Measurements from ENCODE around the gene PLCB1.

Gene PLCB1

GRCh38 chr20:8242066-8242465 lies 110.0 kb downstream of the PLCB1 start:
- no peaks in the 10 kb centered on the region for H3K79me2 ChIP-seq (ENCODE audit: control insufficient read depth, low read length)
- H3K4me1 ChIP-seq (ENCODE audit: control insufficient read depth, low read length): peaks cover 6% of the 10 kb centered on the region; the same call in 1 of the 2 replicates
- H3K4me3 ChIP-seq (ENCODE audit: low read length): no peak overlapping the region
- H3K9me2 ChIP-seq (replicated peaks; ENCODE audit: control insufficient read depth, low read length): no peaks in the 10 kb centered on the region
- H3K27ac ChIP-seq (ENCODE audit: low read depth, low read length): no peak overlapping the region
- H3K9me3 ChIP-seq (ENCODE audit: control insufficient read depth, insufficient read depth, low read length): no peaks in the 10 kb centered on the region
- H3K4me2 ChIP-seq (ENCODE audit: low read length): no peak overlapping the region
- H4K20me1 ChIP-seq (ENCODE audit: control insufficient read depth, insufficient read depth, low read depth, low read length): no peaks in the 10 kb centered on the region
- no peaks in the 10 kb centered on the region for H3K27me3 ChIP-seq (ENCODE audit: control insufficient read depth, low read length)
- no peak for TF ChIP-seq CTCF (IDR thresholded peaks at IDR 0.05; ENCODE audit: low read depth, low read length, poor library complexity, severe bottlenecking)
- no peak for TF ChIP-seq EZH2phosphoT487 (IDR thresholded peaks at IDR 0.05; ENCODE audit: borderline replicate concordance, low read length)
- H3K36me3 ChIP-seq (ENCODE audit: control insufficient read depth, low read length): no peaks in the 10 kb centered on the region
- no peaks in the 10 kb centered on the region for H3F3A ChIP-seq (ENCODE audit: control insufficient read depth, insufficient read depth)

- Histone ChIP-seq H3K4me3 (ENCODE audit: low read length) (no peak overlapping the region), H3F3A (ENCODE audit: control insufficient read depth, insufficient read depth) (no peaks in the 10 kb centered on the region), H4K20me1 (ENCODE audit: control insufficient read depth, insufficient read depth, low read depth, low read length) (no peaks in the 10 kb centered on the region), H3K9me2 (replicated peaks; ENCODE audit: control insufficient read depth, low read length) (no peaks in the 10 kb centered on the region), H3K79me2 (ENCODE audit: control insufficient read depth, low read length) (no peaks in the 10 kb centered on the region), H3K9me3 (ENCODE audit: control insufficient read depth, insufficient read depth, low read length) (no peaks in the 10 kb centered on the region), H3K27ac (ENCODE audit: low read depth, low read length) (no peak overlapping the region), H3K36me3 (ENCODE audit: control insufficient read depth, low read length) (no peaks in the 10 kb centered on the region), H3K4me2 (ENCODE audit: low read length) (no peak overlapping the region), H3K4me1 (ENCODE audit: control insufficient read depth, low read length) (peaks cover 6% of the 10 kb centered on the region; the same call in 1 of the 2 replicates), H3K27me3 (ENCODE audit: control insufficient read depth, low read length) (no peaks in the 10 kb centered on the region)
- no peak for TF ChIP-seq CTCF (IDR thresholded peaks at IDR 0.05; ENCODE audit: low read depth, low read length, poor library complexity, severe bottlenecking)
- no peak for TF ChIP-seq EZH2phosphoT487 (IDR thresholded peaks at IDR 0.05; ENCODE audit: borderline replicate concordance, low read length)
Observed at GRCh38 chr20:8242827-8243724, 111.0 kb downstream of the PLCB1 start.

- Histone ChIP-seq H3K36me3 (ENCODE audit: control insufficient read depth, low read length) (no peaks in the 10 kb centered on the region), H3K4me2 (ENCODE audit: low read length) (no peak overlapping the region), H3K79me2 (ENCODE audit: control insufficient read depth, low read length) (no peaks in the 10 kb centered on the region), H3K9me2 (replicated peaks; ENCODE audit: control insufficient read depth, low read length) (no peaks in the 10 kb centered on the region), H4K20me1 (ENCODE audit: control insufficient read depth, insufficient read depth, low read depth, low read length) (no peaks in the 10 kb centered on the region), H3K27me3 (ENCODE audit: control insufficient read depth, low read length) (no peaks in the 10 kb centered on the region), H3F3A (ENCODE audit: control insufficient read depth, insufficient read depth) (no peaks in the 10 kb centered on the region), H3K27ac (ENCODE audit: low read depth, low read length) (no peak overlapping the region), H3K4me1 (ENCODE audit: control insufficient read depth, low read length) (peaks cover 6% of the 10 kb centered on the region; the same call in 1 of the 2 replicates), H3K9me3 (ENCODE audit: control insufficient read depth, insufficient read depth, low read length) (no peaks in the 10 kb centered on the region), H3K4me3 (ENCODE audit: low read length) (no peak overlapping the region)
- no peak for TF ChIP-seq CTCF (IDR thresholded peaks at IDR 0.05; ENCODE audit: low read depth, low read length, poor library complexity, severe bottlenecking)
- TF ChIP-seq EZH2phosphoT487 (IDR thresholded peaks at IDR 0.05; ENCODE audit: borderline replicate concordance, low read length): no peak
Observed at GRCh38 chr20:8244637-8245036, 112.6 kb downstream of the PLCB1 start.
